Activated naive CD8-positive, alpha-beta T cell treated with anti-CD3 and anti-CD28 coated beads, Interleukin-2, amount 50 U/mL, for 16 hours (primary cell): Measurements from ENCODE around the gene OR52E2.
"Not testable (repeated sequence)": the region's sequence is repeated elsewhere in the genome, so short reads cannot be mapped to it uniquely, and the experiment has no call there.

Source experiments
- DNase-seq: peaks from one replicate; pipeline ENCODE4 v3.0.0-alpha.2; 2020; ENCODE audit warnings: low read depth, low spot score

Gene OR52E2

GRCh38 chr11:5059391-5059790 lies at the start of gene OR52E2:
Gene OR52E2 (minus strand): TSS chr11:5059627. CDS start chr11:5059627, 0 bp downstream.
- no peak for DNase-seq

- DNase-seq = no peak
Observed at GRCh38 chr11:5107285-5107684, 47.9 kb upstream of the OR52E2 start.

- no peak for DNase-seq
Observed at GRCh38 chr11:5103066-5103465, 43.6 kb upstream of the OR52E2 start.

GRCh38 chr11:5102246-5102645 lies 42.8 kb upstream of the OR52E2 start:
- DNase-seq = no peak

GRCh38 chr11:5096011-5096410 lies 36.6 kb upstream of the OR52E2 start:
- DNase-seq = no peak

- no peak for DNase-seq
Observed at GRCh38 chr11:5092821-5093585, 33.6 kb upstream of the OR52E2 start.

- DNase-seq = no peak
Observed at GRCh38 chr11:5090668-5091067, 31.2 kb upstream of the OR52E2 start.

GRCh38 chr11:5088556-5088955 lies 29.1 kb upstream of the OR52E2 start:
- no peak for DNase-seq

- DNase-seq = no peak
Observed at GRCh38 chr11:5083602-5084001, 24.2 kb upstream of the OR52E2 start.

GRCh38 chr11:5081405-5081804 lies 22.0 kb upstream of the OR52E2 start:
- no peak for DNase-seq

- DNase-seq = no peak
Observed at GRCh38 chr11:5071799-5072198, 12.4 kb upstream of the OR52E2 start.

GRCh38 chr11:5069272-5069671 lies 9.8 kb upstream of the OR52E2 start, which contains the start of gene OR52E1:
Gene OR52E1 (plus strand): TSS chr11:5069572.
- DNase-seq = no peak

GRCh38 chr11:5065027-5065426 lies 5.6 kb upstream of the OR52E2 start:
- DNase-seq = no peak

- DNase-seq = not testable (repeated sequence)
Observed at GRCh38 chr11:5058679-5059078, 748 bp downstream of the OR52E2 start.

GRCh38 chr11:5046754-5047330 lies 12.6 kb downstream of the OR52E2 start:
- no peak for DNase-seq

GRCh38 chr11:5046226-5046625 lies 13.2 kb downstream of the OR52E2 start, which contains the start of gene OR52J3:
Gene OR52J3 (plus strand): TSS chr11:5046526. CDS start chr11:5046526, 0 bp downstream.
- no peak for DNase-seq

- no peak for DNase-seq
Observed at GRCh38 chr11:5043380-5043779, 16.0 kb downstream of the OR52E2 start.

GRCh38 chr11:5042091-5042490 lies 17.3 kb downstream of the OR52E2 start:
- DNase-seq = no peak

GRCh38 chr11:5040876-5041275 lies 18.6 kb downstream of the OR52E2 start:
- no peak for DNase-seq

GRCh38 chr11:5038341-5038740 lies 21.1 kb downstream of the OR52E2 start:
- DNase-seq = no peak

GRCh38 chr11:5037926-5038325 lies 21.5 kb downstream of the OR52E2 start:
- DNase-seq = no peak

- no peak for DNase-seq
Observed at GRCh38 chr11:5036669-5037068, 22.8 kb downstream of the OR52E2 start.

GRCh38 chr11:5021996-5022395 lies 37.4 kb downstream of the OR52E2 start:
- DNase-seq = no peak
